ENCODE data around the gene AFDN.

Gene AFDN

DNA sequence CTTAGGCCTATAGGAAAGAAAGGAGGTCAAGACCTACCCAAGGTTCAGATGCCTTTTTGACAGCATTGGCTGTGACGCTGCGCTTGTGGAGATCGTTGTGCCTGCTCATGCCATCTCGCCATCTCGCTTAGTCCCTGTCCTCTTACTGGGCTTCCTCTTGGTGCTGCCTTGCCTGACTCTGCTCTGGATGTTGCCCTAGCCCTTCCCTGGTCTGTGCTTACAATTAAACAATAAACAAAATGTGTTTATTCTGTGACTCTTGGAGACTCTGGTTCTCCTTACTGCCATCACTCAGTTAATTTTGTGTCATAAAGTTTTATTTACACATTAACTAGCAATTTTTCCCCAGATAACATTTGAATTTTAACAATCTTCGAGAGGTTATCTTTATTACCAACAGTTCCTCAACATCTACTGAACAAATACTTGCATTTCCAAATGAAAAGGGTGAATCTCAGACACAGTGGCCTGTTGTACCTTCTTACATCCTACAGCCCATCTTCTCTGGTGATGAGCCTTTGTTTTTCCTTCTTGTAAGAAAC is 11.6 kb downstream of the AFDN start:
- DNase-seq: no peak

DNA sequence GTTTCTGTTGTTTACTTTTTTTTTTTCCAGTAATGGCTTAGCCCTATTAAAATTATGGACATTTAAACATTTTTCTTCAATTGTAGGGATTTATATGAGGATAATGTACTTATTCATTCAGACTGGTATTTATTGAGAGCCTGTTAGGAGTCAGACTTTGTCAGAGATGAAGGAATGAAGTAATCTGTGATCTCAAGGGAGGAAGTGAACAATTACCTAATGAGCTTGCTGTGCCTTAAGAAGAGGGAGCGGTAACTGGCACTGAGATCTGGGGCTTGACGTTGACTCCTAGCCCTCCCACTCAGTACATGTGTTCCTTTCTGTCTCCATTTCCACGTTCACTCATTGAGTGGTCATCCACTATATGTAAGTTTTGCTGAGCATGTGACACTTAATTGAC is 12.6 kb downstream of the AFDN start:
- no peak for DNase-seq

DNA sequence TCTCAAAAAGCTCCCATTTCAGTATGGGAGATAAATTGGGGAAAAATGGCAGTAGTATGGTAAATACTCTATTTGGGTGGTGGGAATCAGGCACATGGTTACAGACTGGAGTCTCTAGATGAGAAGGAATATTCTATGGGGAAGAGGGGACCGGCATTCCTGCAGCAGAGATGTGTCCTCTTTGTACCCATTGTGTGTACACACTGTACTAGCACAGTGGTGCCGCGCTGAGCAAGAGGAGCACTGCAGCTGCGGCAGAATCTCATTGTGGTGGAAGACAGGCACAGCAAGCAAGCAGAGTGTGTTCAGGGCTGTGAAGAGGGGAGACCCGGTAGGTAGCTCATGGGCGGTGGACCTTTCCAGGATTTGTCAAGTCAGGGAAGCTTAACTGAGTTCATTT is 13.0 kb downstream of the AFDN start:
- DNase-seq: peak in 28 of 58 donors; percentile 16 to 82 (median 46)

DNA sequence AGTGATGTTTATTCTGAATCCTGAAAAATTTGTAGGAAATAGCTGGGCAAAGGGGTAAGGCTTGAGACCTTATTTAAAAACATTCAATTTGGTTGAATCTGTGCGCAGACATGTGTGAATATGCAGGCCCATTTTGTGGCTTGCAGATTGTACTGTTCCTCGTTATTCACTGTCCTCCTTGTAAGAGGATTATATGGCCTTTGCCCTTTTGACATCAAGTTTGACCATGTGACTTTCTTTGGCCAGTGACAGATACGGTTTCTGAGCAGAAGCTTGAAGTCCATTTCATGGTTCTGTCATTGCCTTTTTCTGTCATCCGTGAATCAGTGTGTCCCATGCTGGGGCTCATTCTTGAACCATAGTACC is 13.4 kb downstream of the AFDN start:
- DNase-seq: no peak

DNA sequence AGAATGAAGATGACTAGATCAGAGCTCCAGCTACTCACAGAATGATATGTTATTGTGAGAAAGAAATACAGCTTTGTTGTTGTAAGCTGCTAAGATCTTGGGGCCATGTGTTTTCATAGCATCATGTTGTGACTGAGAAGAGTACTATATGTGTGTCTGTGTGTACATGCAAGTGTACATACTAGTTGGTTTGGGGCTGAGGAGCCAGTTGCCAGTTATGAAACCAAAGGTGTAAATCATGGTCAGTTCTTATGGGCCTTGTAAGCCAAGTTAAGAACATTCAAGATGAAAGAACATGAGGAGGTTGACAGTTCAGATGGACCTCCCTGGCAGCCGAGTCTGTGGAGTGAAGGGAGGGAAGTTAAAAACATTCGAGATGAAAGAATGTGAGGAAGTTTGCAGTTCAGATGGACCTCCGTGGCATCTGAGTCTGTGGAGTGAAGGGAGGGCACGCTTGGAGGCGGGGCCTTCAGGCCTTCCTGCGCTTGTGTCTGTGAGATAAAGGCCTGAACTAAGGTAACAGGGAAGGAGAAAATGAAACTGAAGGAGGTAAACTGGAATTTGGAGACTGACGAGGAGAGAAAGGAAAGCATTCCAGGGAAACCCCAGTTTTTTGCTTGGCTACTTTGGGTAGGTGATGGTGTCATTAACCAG is 13.9 kb downstream of the AFDN start:
- no peak for DNase-seq

DNA sequence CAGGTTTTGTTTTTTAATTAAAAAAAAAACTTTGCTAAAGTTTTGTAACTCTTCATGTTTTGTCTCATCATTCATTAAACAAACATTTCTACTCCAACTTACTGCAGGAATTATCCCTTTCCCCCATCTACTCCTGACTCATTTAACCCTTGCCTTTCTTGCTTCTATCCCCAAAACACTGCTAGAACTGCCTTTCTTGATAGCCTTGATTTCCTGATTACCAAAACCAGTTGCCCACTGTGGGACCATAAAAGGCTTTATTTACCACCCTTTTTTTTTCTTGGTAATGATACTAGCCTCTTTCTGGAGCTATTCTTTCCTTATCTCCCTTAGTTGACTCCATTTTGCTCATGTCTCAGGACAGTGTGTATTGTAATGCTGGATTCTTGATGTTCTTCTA is 15.3 kb downstream of the AFDN start:
- no peak for DNase-seq

DNA sequence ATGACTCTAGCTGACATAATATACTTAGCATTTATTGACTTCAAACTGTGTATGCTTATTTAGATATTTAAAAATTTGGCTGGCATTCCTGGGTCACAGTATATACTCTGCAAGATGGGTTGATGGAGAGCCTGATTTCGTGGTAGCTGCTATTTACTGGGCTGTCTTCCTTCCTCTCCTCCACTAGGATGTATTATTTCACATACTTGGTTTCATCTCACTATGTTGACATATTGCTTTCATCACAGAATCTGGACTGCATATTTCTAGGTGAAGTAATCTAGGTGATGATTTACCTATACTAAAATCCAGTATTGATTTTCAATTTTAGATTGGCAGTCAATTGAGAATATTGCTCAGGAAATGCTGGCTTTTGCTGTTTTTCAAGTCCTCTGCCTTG is 15.7 kb downstream of the AFDN start:
- no peak for DNase-seq

DNA sequence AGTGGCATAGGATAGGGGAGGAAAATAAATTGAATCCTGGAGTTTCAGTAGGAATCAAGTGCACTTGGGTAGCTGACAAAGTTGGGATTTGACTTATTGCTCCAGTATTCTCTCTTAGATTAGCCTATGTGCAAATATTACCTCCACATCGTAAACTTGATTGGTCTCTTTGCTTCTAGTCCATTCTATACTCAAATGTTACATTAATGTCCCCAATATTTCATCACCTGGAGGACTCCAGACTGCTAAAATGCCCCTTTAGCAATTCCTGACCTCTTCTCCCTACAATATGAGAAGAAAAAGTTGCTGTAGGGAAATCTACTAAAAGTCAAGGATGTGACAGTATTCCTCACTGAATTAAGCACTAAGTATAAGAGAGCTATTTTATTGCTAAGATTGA is 16.3 kb downstream of the AFDN start:
- DNase-seq: no peak

DNA sequence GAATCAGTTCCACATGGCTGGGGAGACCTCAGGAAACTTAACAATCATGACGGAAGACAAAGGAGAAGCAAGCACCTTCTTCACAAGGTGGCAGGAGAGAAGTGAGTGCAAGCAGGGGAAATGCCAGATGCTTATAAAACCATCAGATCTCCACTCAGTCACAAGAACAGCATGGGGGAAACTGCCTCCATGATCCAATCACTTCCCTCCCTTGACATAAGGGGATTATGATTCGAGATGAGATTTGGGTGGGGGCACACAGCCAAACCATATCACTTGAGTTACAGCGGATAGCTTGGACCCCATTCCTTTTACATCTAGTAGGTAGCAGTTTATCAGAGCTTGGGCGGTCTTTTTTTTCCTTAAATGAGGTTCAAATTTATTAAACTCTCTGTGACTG is 19.1 kb downstream of the AFDN start:
- DNase-seq: no peak

DNA sequence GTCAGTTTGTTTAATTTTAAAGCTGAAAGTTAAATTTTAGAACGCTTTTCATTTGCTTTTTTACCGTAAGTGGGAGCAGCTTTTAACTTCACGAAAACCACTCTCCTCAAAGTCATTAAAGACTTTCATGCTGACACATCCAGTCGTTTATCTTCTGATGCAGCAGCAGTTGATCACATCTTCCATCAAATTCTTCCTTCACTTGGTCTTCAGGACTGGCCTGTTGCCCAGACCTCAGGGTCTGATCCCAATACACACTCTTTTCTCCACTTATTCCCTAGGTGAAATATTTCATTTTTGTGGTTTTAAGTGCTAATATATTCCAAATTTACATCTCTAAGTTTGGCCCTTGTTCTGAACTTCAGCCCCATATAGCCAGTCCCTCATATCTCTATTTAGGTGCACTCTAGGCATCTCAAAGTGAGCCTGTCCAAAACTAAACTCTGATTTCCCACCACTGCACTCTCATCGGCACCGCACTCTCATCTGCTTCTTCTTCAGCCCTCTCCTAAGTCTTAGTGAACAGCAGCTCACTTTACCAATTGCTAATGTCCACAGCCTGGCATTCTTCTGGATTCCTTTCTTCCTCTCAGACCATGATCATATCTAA is 20.4 kb downstream of the AFDN start:
- DNase-seq: no peak

DNA sequence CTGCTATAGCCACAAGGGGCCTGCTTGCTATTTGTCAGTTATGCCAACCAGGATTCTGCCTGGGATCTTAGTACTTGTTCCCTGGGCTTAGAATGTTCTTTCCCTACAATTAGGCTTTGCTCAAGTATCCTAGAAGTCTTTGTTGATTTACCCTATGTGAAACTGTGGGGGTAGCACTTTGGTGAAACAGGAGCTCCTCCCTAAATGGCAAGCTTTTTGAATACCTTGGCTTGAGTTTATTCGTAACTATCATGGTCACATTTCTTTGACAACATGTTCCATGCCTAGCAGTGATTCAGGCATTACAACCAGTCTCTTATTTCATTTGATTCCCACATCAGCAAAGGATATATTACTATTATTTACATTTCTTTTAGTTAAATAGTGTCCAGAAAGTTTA is 21.2 kb downstream of the AFDN start:
- DNase-seq: no peak

DNA sequence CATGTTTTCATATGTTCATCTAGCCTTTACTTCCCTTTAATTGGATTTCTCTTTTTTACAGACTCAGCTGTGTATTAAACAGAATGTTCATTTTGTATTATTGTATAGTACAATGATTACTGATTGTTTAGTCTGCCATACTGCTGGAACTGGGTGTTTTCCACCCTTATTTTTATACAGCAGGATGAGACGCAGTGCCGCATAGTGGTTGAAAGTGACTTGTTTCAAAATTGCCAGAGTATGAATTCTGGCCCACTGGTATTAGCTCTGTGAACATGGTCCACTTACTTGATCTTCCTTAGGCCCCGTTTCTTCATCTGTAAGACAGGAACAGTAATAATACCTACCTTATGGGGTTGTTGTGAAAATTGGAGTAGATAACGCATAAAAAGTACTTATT is 22.1 kb downstream of the AFDN start:
- DNase-seq: peak in 1 of 58 donors; percentile 13

DNA sequence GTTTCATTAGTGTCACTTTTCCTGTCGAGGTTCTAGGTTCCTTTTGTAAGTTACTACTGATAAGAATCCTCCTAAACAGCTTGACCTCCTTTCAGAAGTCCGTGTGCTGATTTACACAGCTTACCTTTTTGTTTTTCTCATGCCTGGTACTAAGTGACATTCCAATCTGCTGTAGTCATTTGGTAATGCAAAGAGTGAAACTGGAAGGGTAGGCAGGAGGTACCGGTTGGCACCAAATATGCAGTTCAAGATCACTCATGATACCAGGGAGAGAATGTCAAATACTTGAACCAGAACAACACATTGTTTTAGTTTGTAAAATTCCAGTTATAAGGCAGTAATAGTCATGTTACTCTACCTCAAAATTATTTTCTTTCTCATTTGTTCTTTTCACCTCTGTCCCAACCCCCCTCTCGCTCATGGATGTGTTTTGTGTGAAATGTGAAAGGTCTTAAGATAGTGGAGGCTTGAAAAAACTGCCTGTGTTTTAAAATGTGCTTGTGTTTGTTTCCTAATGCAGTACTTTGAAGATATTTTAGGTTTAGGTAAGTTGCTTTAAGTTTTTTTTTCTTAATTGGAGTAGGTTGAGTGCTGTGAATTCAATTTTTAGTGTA is 23.2 kb downstream of the AFDN start:
- no peak for DNase-seq

DNA sequence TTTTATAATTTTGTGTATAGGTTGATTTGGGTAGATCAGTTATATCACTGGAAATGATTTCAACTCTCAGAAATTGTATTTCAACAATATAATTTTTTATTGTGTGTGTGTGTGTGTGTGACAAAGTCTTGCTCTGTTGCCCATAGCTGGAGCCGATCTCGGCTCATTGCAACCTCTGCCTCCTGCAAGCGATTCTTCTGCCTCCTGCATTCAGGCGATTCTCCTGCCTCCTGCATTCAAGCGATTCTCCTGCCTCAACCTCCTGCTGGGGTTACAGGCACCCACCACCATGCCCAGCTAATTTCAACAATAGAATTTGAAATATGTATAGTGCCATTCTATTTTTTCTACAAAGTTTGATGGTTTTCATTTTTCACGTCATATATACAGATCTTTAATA is 24.1 kb downstream of the AFDN start:
- DNase-seq: no peak

DNA sequence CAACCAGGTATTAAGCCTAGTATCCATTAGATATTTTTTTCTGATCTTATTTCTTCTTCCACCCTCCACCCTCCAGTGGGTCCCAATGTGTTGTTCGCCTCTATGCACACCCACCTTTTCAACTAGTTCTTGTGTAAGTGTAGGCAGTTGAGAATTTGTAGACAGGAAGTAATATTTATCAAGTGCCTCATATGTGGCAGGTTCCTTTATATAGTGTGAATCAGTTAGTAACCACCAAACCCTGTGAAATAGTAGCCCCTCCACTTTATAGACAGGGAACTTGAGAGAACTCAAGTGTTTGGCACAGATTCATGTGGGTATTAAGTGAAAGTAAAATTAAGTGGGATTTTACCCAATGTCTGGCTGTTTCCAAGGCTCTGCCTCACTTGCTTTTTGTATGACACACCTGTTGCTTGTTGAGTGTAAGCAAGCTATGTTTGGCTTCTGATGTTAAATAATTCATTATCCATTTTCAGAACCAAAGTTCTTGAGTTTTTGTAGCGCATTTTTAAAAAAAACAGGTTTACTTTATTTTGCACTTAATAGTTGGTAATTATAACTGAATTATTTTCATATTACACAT is 24.8 kb downstream of the AFDN start:
- DNase-seq: no peak

DNA sequence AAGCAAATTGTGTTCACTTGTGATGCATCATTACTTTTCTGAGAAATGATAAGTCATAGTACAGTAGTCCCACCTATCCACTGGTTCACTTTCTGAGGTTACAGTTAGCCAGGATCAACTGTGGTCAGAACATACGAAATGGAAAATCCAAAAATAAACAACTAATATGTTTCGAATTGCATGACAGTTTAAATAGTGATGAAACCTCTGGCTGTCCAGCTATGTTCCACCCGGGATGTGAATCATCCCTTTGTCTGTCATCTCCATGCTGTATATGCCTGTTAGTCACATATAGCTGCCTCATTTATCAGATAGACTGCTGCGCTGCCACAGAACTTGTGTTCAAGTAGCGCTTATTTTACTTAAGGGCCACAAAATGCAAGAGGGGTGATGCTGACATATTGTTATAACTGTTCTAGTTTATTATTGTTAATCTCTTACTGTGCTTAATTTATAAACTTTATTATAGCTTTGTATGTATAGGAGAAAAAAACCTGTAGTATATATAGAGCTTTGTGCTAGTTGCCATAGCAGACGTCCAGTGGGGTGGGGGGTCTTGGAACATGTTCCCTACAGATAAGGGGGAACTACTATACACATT is 29.2 kb downstream of the AFDN start:
- peak in 1 of 58 donors; percentile 5 for DNase-seq

DNA sequence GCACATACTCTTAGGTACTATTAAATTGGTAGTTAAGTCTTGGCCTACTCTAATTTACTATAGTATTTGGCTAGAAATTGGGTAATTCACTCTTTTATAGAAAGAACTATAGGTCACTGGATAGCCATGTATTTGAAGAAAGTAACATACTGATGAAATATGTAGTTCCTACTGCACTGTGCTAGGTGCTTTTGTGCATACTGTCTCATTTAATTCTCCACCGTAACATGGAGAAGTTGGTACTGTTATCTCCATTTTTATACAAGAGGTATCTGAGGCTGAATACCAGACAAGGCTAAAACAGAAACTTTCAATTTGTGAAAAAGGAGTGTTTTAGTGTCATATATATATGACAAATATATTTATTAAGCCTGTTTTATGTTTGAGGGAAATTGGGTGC is 29.8 kb downstream of the AFDN start:
- no peak for DNase-seq

DNA sequence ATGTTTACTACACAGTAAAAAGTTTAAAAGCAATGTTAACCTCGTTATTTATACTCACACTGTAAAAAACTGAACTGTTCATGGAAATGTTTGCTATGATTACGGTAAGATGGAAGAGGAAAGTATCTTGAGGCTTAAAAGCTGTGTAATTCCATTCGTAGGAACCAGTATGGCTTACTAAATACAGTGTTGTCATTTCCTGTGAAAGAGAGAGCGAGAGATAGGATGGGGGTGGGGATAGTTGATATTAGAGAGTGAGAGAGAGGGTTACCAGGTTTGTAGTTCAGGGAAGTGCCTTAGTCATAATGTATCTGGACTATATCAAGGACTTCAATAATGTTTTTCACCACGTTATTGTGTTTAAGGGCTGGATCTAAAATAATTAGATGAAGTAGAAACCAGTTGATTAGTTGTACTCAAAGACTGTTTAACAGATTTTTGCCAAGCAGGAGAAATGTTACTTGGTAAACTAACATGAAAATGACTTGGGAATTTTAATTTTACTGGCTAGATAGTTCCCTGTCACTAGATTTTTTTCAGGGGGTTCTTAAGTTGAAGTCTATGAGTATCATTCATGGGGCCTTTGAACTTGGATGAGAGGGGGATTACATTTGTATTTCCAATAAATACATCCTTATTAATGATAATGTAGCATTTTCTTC is 30.4 kb downstream of the AFDN start:
- DNase-seq: no peak

DNA sequence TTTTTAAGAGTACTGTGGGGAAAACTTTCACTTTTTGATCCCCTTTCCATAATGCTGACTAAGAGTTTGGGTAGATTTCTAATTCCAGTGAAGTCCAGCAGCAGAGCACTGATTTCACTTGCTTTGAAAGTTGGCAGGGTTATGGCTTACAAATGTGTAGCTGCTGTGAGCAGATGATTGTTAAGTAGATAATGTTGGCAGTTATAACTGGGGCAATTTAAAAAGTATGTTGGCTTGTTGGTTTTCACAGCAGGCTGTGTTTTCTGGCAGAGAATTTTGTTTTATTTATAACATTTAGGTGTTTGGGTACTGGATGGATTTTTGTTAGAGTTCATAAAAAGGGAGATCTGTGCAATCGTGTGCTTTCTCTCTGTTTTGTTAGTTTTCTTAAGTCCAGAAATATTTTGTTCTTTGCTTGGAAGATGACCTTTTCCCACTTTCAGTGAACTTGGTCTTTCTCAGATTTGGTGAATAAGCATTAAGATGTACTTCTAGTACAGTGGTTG is 31.4 kb downstream of the AFDN start:
- peak in 2 of 58 donors; percentile 44 to 58 for DNase-seq

DNA sequence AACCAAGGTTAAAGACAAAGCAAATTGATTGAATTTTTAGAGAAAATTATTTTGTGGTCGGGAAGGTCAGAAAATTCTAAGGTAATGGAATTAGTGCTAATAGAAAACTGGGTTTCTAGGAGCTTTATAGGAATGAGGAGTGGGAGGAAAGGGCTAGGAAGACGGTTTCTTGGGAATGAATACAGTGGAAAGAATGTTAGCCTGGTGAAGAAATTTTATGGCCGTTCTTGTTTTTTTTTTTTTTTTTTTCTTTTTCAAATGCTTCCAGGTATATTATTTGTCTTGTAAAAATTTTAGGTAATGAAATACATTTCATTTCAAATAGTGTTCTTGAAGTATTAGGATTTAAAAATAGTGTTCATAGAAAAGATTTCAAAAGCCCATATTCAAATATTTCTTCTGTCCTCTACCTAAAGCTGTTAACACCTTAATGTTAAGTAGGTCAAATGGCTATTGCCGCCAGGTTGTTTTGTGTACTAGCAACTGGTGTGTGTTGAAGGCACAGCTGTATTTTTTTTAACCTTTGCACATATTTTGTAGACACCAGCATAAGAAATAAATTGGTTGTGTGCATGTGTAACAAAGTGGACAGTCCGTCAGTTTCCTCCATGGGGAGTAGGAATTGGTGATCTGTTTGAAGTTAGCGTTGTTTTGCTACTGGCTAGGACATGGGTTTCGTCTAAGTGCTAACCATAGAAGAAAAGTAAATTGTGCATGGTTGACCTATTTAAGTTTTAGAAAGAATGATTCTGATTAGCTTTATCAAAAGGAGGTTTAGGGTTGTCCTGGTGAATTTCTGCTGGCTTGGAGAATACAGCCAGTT is 32.3 kb downstream of the AFDN start:
- DNase-seq: no peak

Measured in anterior cingulate cortex (tissue), 58 donors.